Stomach (tissue), 9 donors: Measurements from ENCODE around the gene KCNAB1. TPM values are rescaled to one million over a fixed set of nuclear protein-coding genes. Genes with fewer than 3 reads are reported as not detected.

Source experiments
- DNase-seq, 2 donors: peaks; one replicate each; pipeline versions ENCODE4 v3.0.0 to v3.0.0-alpha.2; 2013 to 2019
- H3K27ac ChIP-seq, 5 donors: fragments of 200-600 bp in 4 of 5; sonication (generic) in 4 of 5; one replicate each; pipeline ENCODE4 v1.5.1; 2013 to 2019; ENCODE audit warnings: mild to moderate bottlenecking in 1 of 5, moderate library complexity in 1 of 5
- H3K27me3 ChIP-seq, 3 donors: fragments of 200-600 bp; sonication (generic); one replicate each; pipeline ENCODE4 v1.5.1; 2017 to 2019; ENCODE audit warnings: mixed run types in 1 of 3
- H3K36me3 ChIP-seq, 4 donors: fragments of 200-600 bp; sonication (generic); 1 replicate in 3 of 4; 2 replicates in 1 of 4; pipeline ENCODE4 v1.5.1; 2016 to 2019
- H3K4me1 ChIP-seq, 4 donors: fragments of 200-600 bp; sonication (generic); one replicate each; pipeline ENCODE4 v1.5.1; 2016 to 2019
- H3K4me3 ChIP-seq, 4 donors: fragments of 200-600 bp; sonication (generic) in 3 of 4; one replicate each; pipeline ENCODE4 v1.5.1; 2016 to 2019; ENCODE audit warnings: mild to moderate bottlenecking in 1 of 4
- H3K9me3 ChIP-seq, 4 donors: fragments of 200-600 bp; sonication (generic); one replicate each; pipeline ENCODE4 v1.5.1; 2016 to 2019
- CTCF ChIP-seq, 7 experiments: fragments of 450-650 bp in 4 of 7; fragments of 200-600 bp in 3 of 7; sonication (generic) in 3 of 7; IDR thresholded peaks; one replicate each; pipeline ENCODE4 v1.5.1; 2016 to 2019; ENCODE audit warnings: antibody characterized with exemption in 7 of 7, control low read depth in 2 of 7, mild to moderate bottlenecking in 1 of 7
- EP300 ChIP-seq: sonication (generic); formaldehyde crosslinking; IDR thresholded peaks from one replicate; pipeline ENCODE4 v1.6.1; 2017; ENCODE audit warnings: antibody characterized with exemption
- POLR2A ChIP-seq, 4 donors: fragments of 450-650 bp; IDR thresholded peaks; one replicate each; pipeline ENCODE4 v1.6.1; 2016; ENCODE audit warnings: antibody characterized with exemption in 4 of 4, control low read depth in 2 of 4, mild to moderate bottlenecking in 1 of 4, moderate library complexity in 1 of 4
- POLR2AphosphoS5 ChIP-seq, 3 donors: sonication (generic); formaldehyde crosslinking; IDR thresholded peaks; one replicate each; pipeline ENCODE4 v1.6.1; 2016; ENCODE audit warnings: antibody characterized with exemption in 3 of 3
- WGBS, 5 donors: extraction: QIAGEN DNeasy Blood & Tissue Kit in 3 of 5; methylation state at CpG; one replicate each; pipeline versions ENCODE4 v1.1.5 to v1.1.7; 2013 to 2018; 5-methylcytosine and 5-hydroxymethylcytosine counted together
- intact Hi-C: fragments of 100-400 bp; cut with DNase I; formaldehyde crosslinking; loops from one replicate; pipeline ENCODE4 v1.15.1; 2023; ENCODE audit warnings: low total_unique reads
- polyA plus RNA-seq, 3 donors: library from polyadenylated mRNA; stranded (reverse); fragments of 200-250 nt; gene quantifications; one replicate each; pipeline ENCODE4 v1.2.3, GENCODE V29; 2013
- total RNA-seq, 5 donors: library from RNA; depleted of rRNA; stranded (reverse); fragments of >200 nt; gene quantifications; one replicate each; pipeline versions ENCODE4 v1.1.0 to v1.2.3, GENCODE V29; 2014 to 2016
- donor health status: healthy with polysubstance abuse.
- donor health status: Bipolar disorder and iron deficiency.
- donor health status: healthy.

Gene KCNAB1
- total and polyA plus RNA-seq, 8 donors: 0.12 to 3.8 (median 0.29) TPM; not detected in 2

- Histone ChIP-seq H3K4me1 (no peaks in the 10 kb centered on the region), H3K27ac (no peak overlapping the region), H3K9me3 (no peaks in the 10 kb centered on the region), H3K36me3 (no peaks in the 10 kb centered on the region), H3K27me3 (no peaks in the 10 kb centered on the region), H3K4me3 (no peak overlapping the region)
- no peak for DNase-seq
- intact Hi-C loops: no loop called here
- TF ChIP-seq POLR2AphosphoS5 (IDR thresholded peaks at IDR 0.05) (no peak), POLR2A (IDR thresholded peaks at IDR 0.05) (no peak)
- 39 to 67% (median 45%) methylated on average over 3 of the region's 3 CpGs for WGBS, 5 donors
These were observed 269.1 kb downstream of the KCNAB1 start for GRCh38 chr3:156389449-156389950.

- DNase-seq: no peak
- Histone ChIP-seq H3K27me3 (no peaks in the 10 kb centered on the region), H3K4me3 (no peak overlapping the region), H3K27ac (no peak overlapping the region), H3K36me3 (no peaks in the 10 kb centered on the region), H3K4me1 (no peaks in the 10 kb centered on the region), H3K9me3 (no peaks in the 10 kb centered on the region)
- TF ChIP-seq CTCF (IDR thresholded peaks at IDR 0.05): no peak
- TF ChIP-seq EP300: no peak
- TF ChIP-seq POLR2A (IDR thresholded peaks at IDR 0.05): no peak
- TF ChIP-seq POLR2AphosphoS5 (IDR thresholded peaks at IDR 0.05): no peak
- 85 to 92% (median 88%) methylated on average over 4 of the region's 4 CpGs for whole genome bisulfite sequencing, 5 donors
- intact Hi-C loops: no loop called here
These were observed 270.5 kb downstream of the KCNAB1 start for GRCh38 chr3:156390846-156391245.

- Histone ChIP-seq H3K4me1 (no peaks in the 10 kb centered on the region), H3K4me3 (no peak overlapping the region), H3K9me3 (no peaks in the 10 kb centered on the region), H3K27me3 (no peaks in the 10 kb centered on the region), H3K27ac (no peak overlapping the region), H3K36me3 (no peaks in the 10 kb centered on the region)
- 74 to 81% (median 77%) methylated on average over 4 of the region's 4 CpGs for WGBS, 5 donors
- TF ChIP-seq EP300: no peak
- no peak for TF ChIP-seq CTCF (IDR thresholded peaks at IDR 0.05)
- TF ChIP-seq POLR2A (IDR thresholded peaks at IDR 0.05): no peak
- TF ChIP-seq POLR2AphosphoS5 (IDR thresholded peaks at IDR 0.05): no peak
- no peak for DNase-seq
- intact Hi-C loops: no loop called here
These were observed 275.8 kb downstream of the KCNAB1 start for GRCh38 chr3:156395961-156396710.

GRCh38 chr3:156396851-156397250 lies 276.5 kb downstream of the KCNAB1 start:
- WGBS, 5 donors: 83 to 96% (median 93%) methylated on average over 4 of the region's 4 CpGs
- H3K9me3 ChIP-seq: no peaks in the 10 kb centered on the region
- DNase-seq: peak in 1 of 2 donors; percentile 23
- no peak overlapping the region for H3K4me3 ChIP-seq
- no peaks in the 10 kb centered on the region for H3K27me3 ChIP-seq
- H3K36me3 ChIP-seq: no peaks in the 10 kb centered on the region
- intact Hi-C loops: no loop called here
- no peak overlapping the region for H3K27ac ChIP-seq
- H3K4me1 ChIP-seq: no peaks in the 10 kb centered on the region
- TF ChIP-seq CTCF (IDR thresholded peaks at IDR 0.05) (no peak), POLR2AphosphoS5 (IDR thresholded peaks at IDR 0.05) (no peak), POLR2A (IDR thresholded peaks at IDR 0.05) (no peak), EP300 (no peak)

GRCh38 chr3:156397534-156397933 lies 277.2 kb downstream of the KCNAB1 start:
- no peaks in the 10 kb centered on the region for H3K27me3 ChIP-seq
- intact Hi-C loops: no loop called here
- no peaks in the 10 kb centered on the region for H3K4me1 ChIP-seq
- no peak overlapping the region for H3K4me3 ChIP-seq
- no peaks in the 10 kb centered on the region for H3K36me3 ChIP-seq
- no peak for TF ChIP-seq CTCF (IDR thresholded peaks at IDR 0.05)
- DNase-seq: no peak
- H3K27ac ChIP-seq: no peak overlapping the region
- H3K9me3 ChIP-seq: no peaks in the 10 kb centered on the region
